Ascending aorta (tissue), 2 donors: ENCODE data around the gene EIF4E. TPM values are rescaled to one million over a fixed set of nuclear protein-coding genes. Genes with fewer than 3 reads are reported as not detected.

ENCODE experiments used
- DNase-seq, 2 donors: peaks; one replicate each; pipeline ENCODE4 v3.0.0-alpha.2; 2019; ENCODE audit warnings: low spot score in 2 of 2
- H3K27ac ChIP-seq, 2 donors: fragments of 200-600 bp; sonication (generic); one replicate each; pipeline ENCODE4 v1.5.1; 2016 to 2017; ENCODE audit warnings: mild to moderate bottlenecking in 1 of 2
- H3K27me3 ChIP-seq: fragments of 200-600 bp; sonication (generic); one replicate; pipeline ENCODE4 v1.5.1; 2017
- H3K36me3 ChIP-seq, 2 donors: fragments of 200-600 bp; sonication (generic); one replicate each; pipeline ENCODE4 v1.5.1; 2016
- H3K4me1 ChIP-seq, 2 donors: fragments of 200-600 bp; sonication (generic); one replicate each; pipeline ENCODE4 v1.5.1; 2016 to 2017; ENCODE audit warnings: mild to moderate bottlenecking in 1 of 2
- H3K4me3 ChIP-seq, 2 donors: fragments of 200-600 bp; sonication (generic); one replicate each; pipeline ENCODE4 v1.5.1; 2016 to 2017; ENCODE audit warnings: mild to moderate bottlenecking in 1 of 2
- H3K9me3 ChIP-seq, 2 donors: fragments of 200-600 bp; sonication (generic); one replicate each; pipeline ENCODE4 v1.5.1; 2016
- intact Hi-C: fragments of 100-400 bp; cut with DNase I; formaldehyde crosslinking; loops from one replicate; pipeline ENCODE4 v1.15.1; 2023
- total RNA-seq: library from RNA; depleted of rRNA; stranded (reverse); fragments of >200 nt; gene quantifications from one replicate; pipeline ENCODE4 v1.1.0, GENCODE V29; 2016
- TF ChIP-seq, protein P1 (sequence below), 3 experiments: fragments of 200-600 bp in 2 of 3; fragments of 450-650 bp in 1 of 3; sonication (generic) in 2 of 3; IDR thresholded peaks; one replicate each; pipeline ENCODE4 v1.5.1; 2016 to 2019; ENCODE audit warnings: antibody characterized with exemption in 3 of 3, mild to moderate bottlenecking in 1 of 3, moderate library complexity in 1 of 3

Gene EIF4E
- total RNA-seq, 1 donor from 2014 or later: 6.0 TPM

DNA sequence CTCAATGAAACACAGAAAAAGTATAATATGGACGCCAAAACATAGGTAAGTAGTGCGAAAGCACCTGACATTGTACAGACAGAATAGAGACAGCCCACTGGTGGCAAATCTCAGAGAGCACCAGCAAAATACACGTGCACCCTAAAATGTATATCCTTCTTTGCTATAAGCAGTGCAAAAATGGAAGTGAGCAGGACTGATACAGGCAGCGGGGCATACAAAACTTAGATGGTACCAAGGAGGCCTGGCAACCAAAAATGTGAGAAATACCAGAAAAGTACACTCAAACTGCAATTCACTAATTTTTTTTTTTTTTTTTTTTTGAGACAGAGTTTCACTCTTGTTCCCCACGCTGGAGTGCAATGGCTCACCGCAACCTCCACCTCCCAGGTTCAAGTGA lies 63.9 kb downstream of the EIF4E start:
- no peaks in the 10 kb centered on the region for H3K27me3 ChIP-seq
- intact Hi-C loops: no loop called here
- no peaks in the 10 kb centered on the region for H3K36me3 ChIP-seq
- H3K9me3 ChIP-seq: no peaks in the 10 kb centered on the region
- no peak overlapping the region for H3K4me3 ChIP-seq
- TF ChIP-seq, protein P1, sequence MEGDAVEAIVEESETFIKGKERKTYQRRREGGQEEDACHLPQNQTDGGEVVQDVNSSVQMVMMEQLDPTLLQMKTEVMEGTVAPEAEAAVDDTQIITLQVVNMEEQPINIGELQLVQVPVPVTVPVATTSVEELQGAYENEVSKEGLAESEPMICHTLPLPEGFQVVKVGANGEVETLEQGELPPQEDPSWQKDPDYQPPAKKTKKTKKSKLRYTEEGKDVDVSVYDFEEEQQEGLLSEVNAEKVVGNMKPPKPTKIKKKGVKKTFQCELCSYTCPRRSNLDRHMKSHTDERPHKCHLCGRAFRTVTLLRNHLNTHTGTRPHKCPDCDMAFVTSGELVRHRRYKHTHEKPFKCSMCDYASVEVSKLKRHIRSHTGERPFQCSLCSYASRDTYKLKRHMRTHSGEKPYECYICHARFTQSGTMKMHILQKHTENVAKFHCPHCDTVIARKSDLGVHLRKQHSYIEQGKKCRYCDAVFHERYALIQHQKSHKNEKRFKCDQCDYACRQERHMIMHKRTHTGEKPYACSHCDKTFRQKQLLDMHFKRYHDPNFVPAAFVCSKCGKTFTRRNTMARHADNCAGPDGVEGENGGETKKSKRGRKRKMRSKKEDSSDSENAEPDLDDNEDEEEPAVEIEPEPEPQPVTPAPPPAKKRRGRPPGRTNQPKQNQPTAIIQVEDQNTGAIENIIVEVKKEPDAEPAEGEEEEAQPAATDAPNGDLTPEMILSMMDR (IDR thresholded peaks at IDR 0.05): no peak
- DNase-seq: no peak
- no peak overlapping the region for H3K27ac ChIP-seq
- H3K4me1 ChIP-seq: no peaks in the 10 kb centered on the region

DNA sequence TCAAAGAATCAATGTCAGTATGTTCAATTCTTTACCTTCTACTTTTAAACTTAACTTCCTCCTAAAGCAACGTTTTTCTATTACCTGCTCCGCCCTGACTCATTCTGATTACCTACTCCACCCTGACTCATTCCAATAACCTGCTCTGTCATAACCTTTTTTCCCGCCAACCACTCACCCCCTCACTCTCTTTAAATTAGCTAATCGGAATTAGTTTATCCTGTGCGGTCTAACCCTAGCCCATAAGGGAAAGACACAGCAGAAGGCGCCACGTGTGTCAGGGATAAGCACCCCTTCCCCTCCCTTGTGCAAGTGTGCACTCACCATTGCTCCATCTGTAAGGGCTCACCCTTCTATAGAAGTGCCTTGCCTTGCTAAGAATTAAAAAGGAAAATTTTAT lies 64.4 kb downstream of the EIF4E start:
- no peak overlapping the region for H3K4me3 ChIP-seq
- no peaks in the 10 kb centered on the region for H3K4me1 ChIP-seq
- TF ChIP-seq, protein P1 (IDR thresholded peaks at IDR 0.05): no peak
- H3K36me3 ChIP-seq: no peaks in the 10 kb centered on the region
- DNase-seq: no peak
- no peaks in the 10 kb centered on the region for H3K27me3 ChIP-seq
- intact Hi-C loops: no loop called here
- H3K9me3 ChIP-seq: no peaks in the 10 kb centered on the region
- no peak overlapping the region for H3K27ac ChIP-seq

DNA sequence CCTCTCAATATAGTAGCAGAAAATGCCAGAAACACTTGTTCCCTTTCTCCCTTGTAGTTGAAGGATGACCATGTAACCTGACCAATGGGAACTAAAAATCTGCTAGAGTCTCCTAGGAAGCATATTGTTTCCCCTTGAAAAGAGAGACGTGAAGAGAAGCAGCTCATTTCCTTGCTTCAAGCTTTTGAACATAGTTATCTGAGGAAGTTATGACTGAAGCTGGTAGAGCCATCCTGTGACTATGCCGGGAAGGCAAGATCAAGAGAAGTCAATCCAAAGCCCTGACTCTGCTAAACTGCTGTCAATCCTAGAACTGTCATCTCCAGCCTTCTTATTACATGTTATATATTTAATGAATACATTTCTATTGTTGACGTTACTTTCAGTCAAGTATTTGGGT lies 66.6 kb downstream of the EIF4E start:
- no peak for DNase-seq
- intact Hi-C loops: no loop called here

DNA sequence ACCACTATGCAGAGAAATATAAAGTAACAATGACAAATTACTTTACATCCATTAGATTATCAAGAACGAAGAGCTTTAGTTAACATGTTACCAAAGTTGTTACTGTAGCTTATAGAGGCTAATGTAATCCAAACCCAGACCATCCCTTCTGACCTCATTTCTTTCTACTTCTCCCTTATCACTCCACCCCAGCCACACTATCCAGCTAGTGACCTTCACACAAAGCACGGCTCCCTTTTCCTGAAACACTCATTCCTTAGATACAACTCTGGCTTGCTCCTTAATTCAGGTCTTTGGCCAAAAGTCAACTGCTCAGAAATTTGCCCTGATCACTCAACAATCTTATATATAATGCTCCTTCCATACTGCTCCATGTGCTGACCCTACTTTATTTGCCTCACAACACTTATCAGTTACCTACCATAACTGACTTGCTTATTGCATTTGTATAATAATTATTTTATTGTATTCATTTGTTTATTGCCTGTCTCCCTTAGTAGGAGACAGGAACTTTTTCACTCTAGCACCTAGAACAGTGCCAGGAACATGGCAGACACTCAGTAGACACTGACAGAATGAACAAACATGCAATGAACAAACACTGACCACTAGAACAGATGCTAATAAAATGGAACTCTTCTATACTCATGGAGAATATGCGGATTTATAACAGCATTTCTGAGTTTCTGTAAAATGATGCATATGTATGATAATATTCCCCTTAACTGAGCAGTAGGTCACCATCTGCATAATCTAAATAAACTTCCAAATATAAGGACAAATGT lies 67.6 kb downstream of the EIF4E start:
- Histone ChIP-seq H3K36me3 (no peaks in the 10 kb centered on the region), H3K4me1 (no peaks in the 10 kb centered on the region), H3K4me3 (no peak overlapping the region), H3K27ac (no peak overlapping the region), H3K9me3 (no peaks in the 10 kb centered on the region), H3K27me3 (no peaks in the 10 kb centered on the region)
- intact Hi-C loops: no loop called here
- DNase-seq: no peak
- TF ChIP-seq, protein P1 (IDR thresholded peaks at IDR 0.05): no peak

More for the DNA sequence above, 66.6 kb downstream of the EIF4E start:
- H3K4me1 ChIP-seq: no peaks in the 10 kb centered on the region
- H3K4me3 ChIP-seq: no peak overlapping the region
- TF ChIP-seq, protein P1 (IDR thresholded peaks at IDR 0.05): no peak
- no peaks in the 10 kb centered on the region for H3K36me3 ChIP-seq
- H3K27ac ChIP-seq: no peak overlapping the region
- no peaks in the 10 kb centered on the region for H3K27me3 ChIP-seq
- no peaks in the 10 kb centered on the region for H3K9me3 ChIP-seq

DNA sequence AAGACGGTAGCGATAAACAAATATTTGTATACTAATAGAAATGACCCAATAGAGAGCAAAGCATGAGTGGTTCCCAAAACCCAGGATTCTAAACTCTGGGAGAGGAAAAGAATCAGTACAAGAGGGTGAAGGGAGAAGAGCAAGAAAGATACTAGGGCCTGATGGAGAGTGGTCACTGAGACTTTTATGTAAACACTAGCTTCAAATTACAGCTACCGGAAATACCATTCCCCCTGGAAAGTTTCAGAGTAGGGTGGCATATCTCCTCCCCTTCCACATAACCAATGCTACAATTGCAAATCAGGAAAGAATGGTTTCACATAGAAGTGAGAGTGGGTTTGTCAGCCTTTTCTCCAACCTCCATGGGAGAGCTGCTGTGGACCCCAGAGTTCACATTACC lies 77.1 kb downstream of the EIF4E start:
- no peak for DNase-seq
- Histone ChIP-seq H3K4me3 (no peak overlapping the region), H3K27me3 (no peaks in the 10 kb centered on the region), H3K4me1 (no peaks in the 10 kb centered on the region), H3K27ac (no peak overlapping the region), H3K36me3 (no peaks in the 10 kb centered on the region), H3K9me3 (no peaks in the 10 kb centered on the region)
- TF ChIP-seq, protein P1 (IDR thresholded peaks at IDR 0.05): no peak
- intact Hi-C loops: no loop called here
